Gastroesophageal sphincter (tissue), 4 donors: ENCODE results near the gene RASL10B. TPM values are rescaled to one million over a fixed set of nuclear protein-coding genes. Genes with fewer than 3 reads are reported as not detected.
A peak's percentile ranks its signal among the peaks of the same experiment; 100 is the strongest.

ENCODE experiments used
- ATAC-seq: fragments of 150-250 bp; one replicate; pipeline ENCODE4 v1.9.1; 2016; ENCODE audit warnings: mild to moderate bottlenecking, moderate library complexity
- H3K27ac ChIP-seq, 4 donors: fragments of 200-600 bp; sonication (generic) in 3 of 4; 1 replicate in 3 of 4; 2 replicates in 1 of 4; pipeline ENCODE4 v1.5.1; 2016 to 2019
- H3K27me3 ChIP-seq: fragments of 200-600 bp; sonication (generic); one replicate; pipeline ENCODE4 v1.5.1; 2019
- H3K36me3 ChIP-seq, 2 donors: fragments of 200-600 bp; sonication (generic); one replicate each; pipeline ENCODE4 v1.5.1; 2019; ENCODE audit warnings: control low read depth in 1 of 2
- H3K4me1 ChIP-seq, 3 donors: fragments of 200-600 bp; sonication (generic); 1 replicate in 2 of 3; 2 replicates in 1 of 3; pipeline ENCODE4 v1.5.1; 2016 to 2019; ENCODE audit warnings: control low read depth in 2 of 3
- H3K4me3 ChIP-seq, 2 donors: fragments of 200-600 bp; sonication (generic); one replicate each; pipeline ENCODE4 v1.5.1; 2019; ENCODE audit warnings: mild to moderate bottlenecking in 1 of 2, moderate library complexity in 1 of 2
- H3K9me3 ChIP-seq, 3 donors: fragments of 200-600 bp; sonication (generic); one replicate each; pipeline ENCODE4 v1.5.1; 2017 to 2019; ENCODE audit warnings: control low read depth in 2 of 3
- CTCF ChIP-seq, 4 experiments: fragments of 200-600 bp in 2 of 4; fragments of 450-650 bp in 2 of 4; sonication (generic) in 1 of 4; IDR thresholded peaks; one replicate each; pipeline ENCODE4 v1.5.1; 2017 to 2019; ENCODE audit warnings: antibody characterized with exemption in 4 of 4, mild to moderate bottlenecking in 2 of 4, moderate library complexity in 2 of 4
- EP300 ChIP-seq: sonication (generic); formaldehyde crosslinking; IDR thresholded peaks from one replicate; pipeline ENCODE4 v1.6.1; 2017; ENCODE audit warnings: antibody characterized with exemption, mild to moderate bottlenecking
- POLR2A ChIP-seq, 2 donors: fragments of 450-650 bp; IDR thresholded peaks; one replicate each; pipeline ENCODE4 v1.6.1; 2017; ENCODE audit warnings: antibody characterized with exemption in 2 of 2, mild to moderate bottlenecking in 2 of 2, moderate library complexity in 1 of 2
- POLR2AphosphoS5 ChIP-seq: sonication (generic); formaldehyde crosslinking; IDR thresholded peaks from one replicate; pipeline ENCODE4 v1.6.1; 2017; ENCODE audit warnings: antibody characterized with exemption
- WGBS, 2 donors: methylation state at CpG; one replicate each; pipeline ENCODE4 v1.1.5; 2018; ENCODE audit warnings: low coverage in 1 of 2; 5-methylcytosine and 5-hydroxymethylcytosine counted together
- total RNA-seq, 4 donors: library from RNA; depleted of rRNA; stranded (reverse); fragments of >200 nt; gene quantifications; one replicate each; pipeline ENCODE4 v1.1.0, GENCODE V29; 2016

Gene RASL10B
- total RNA-seq, 4 donors from 2014 or later: 4.2 to 25.9 (median 15.4) TPM

- WGBS, 2 donors: 91% methylated on average over 6 of the region's 15 CpGs; no CpG with 5 or more reads in 1 of the 2 donors
- TF ChIP-seq POLR2A (IDR thresholded peaks at IDR 0.05) (no peak), EP300 (no peak), CTCF (IDR thresholded peaks at IDR 0.05) (no peak), POLR2AphosphoS5 (no peak)
- H3K4me1 ChIP-seq: peaks cover 0 to 48% (median 11%) of the 10 kb centered on the region in 3 donors
- H3K9me3 ChIP-seq: no peaks in the 10 kb centered on the region
- no peaks in the 10 kb centered on the region for H3K36me3 ChIP-seq
- no peak for ATAC-seq
- no peak overlapping the region for H3K4me3 ChIP-seq
- peaks cover 79% of the 10 kb centered on the region for H3K27me3 ChIP-seq
- no peak overlapping the region for H3K27ac ChIP-seq
Observed at GRCh38 chr17:35745749-35746320, 14.4 kb downstream of the RASL10B start.

- peak; percentile 78 for ATAC-seq
- H3K27ac ChIP-seq: no peak overlapping the region
- 0 to 7% methylated on average over 3 to 4 of the region's 12 CpGs for WGBS, 2 donors
- H3K9me3 ChIP-seq: no peaks in the 10 kb centered on the region
- H3K36me3 ChIP-seq: no peaks in the 10 kb centered on the region
- peaks cover 62% of the 10 kb centered on the region for H3K27me3 ChIP-seq
- H3K4me1 ChIP-seq: peaks cover 0 to 47% (median 8%) of the 10 kb centered on the region in 3 donors
- no peak overlapping the region for H3K4me3 ChIP-seq
- TF ChIP-seq POLR2AphosphoS5 (no peak), EP300 (no peak), CTCF (IDR thresholded peaks at IDR 0.05) (peak in 3 of 4 experiments; percentile 85 to 97 (median 94)), POLR2A (IDR thresholded peaks at IDR 0.05) (no peak)
Observed at GRCh38 chr17:35747540-35748017, 16.1 kb downstream of the RASL10B start.

GRCh38 chr17:35748341-35748841, 17.0 kb downstream of the RASL10B start:
- no peaks in the 10 kb centered on the region for H3K9me3 ChIP-seq
- H3K27ac ChIP-seq: no peak overlapping the region
- ATAC-seq: no peak
- H3K4me1 ChIP-seq: peaks cover 0 to 55% (median 16%) of the 10 kb centered on the region in 3 donors
- TF ChIP-seq POLR2AphosphoS5 (no peak), CTCF (IDR thresholded peaks at IDR 0.05) (no peak), EP300 (no peak), POLR2A (IDR thresholded peaks at IDR 0.05) (no peak)
- 20% methylated on average over 2 of the region's 4 CpGs; no CpG with 5 or more reads in 1 of the 2 donors for WGBS, 2 donors
- H3K27me3 ChIP-seq: peaks cover 54% of the 10 kb centered on the region
- no peak overlapping the region for H3K4me3 ChIP-seq
- no peaks in the 10 kb centered on the region for H3K36me3 ChIP-seq

GRCh38 chr17:35748979-35749378, 17.5 kb downstream of the RASL10B start:
- no peak for ATAC-seq
- TF ChIP-seq POLR2AphosphoS5: no peak
- TF ChIP-seq POLR2A (IDR thresholded peaks at IDR 0.05): no peak
- H3K4me1 ChIP-seq: peaks cover 0 to 56% (median 16%) of the 10 kb centered on the region in 3 donors
- 83% methylated on average over 1 of the region's 6 CpGs; no CpG with 5 or more reads in 1 of the 2 donors for WGBS, 2 donors
- H3K36me3 ChIP-seq: no peaks in the 10 kb centered on the region
- peaks cover 48% of the 10 kb centered on the region for H3K27me3 ChIP-seq
- no peak overlapping the region for H3K4me3 ChIP-seq
- no peak overlapping the region for H3K27ac ChIP-seq
- H3K9me3 ChIP-seq: no peaks in the 10 kb centered on the region

- Histone ChIP-seq H3K27me3 (peaks cover 40% of the 10 kb centered on the region), H3K4me1 (peaks cover 0 to 56% (median 16%) of the 10 kb centered on the region in 3 donors), H3K36me3 (no peaks in the 10 kb centered on the region), H3K9me3 (no peaks in the 10 kb centered on the region), H3K4me3 (peak overlapping the region in 1 of 2 donors; percentile 22), H3K27ac (no peak overlapping the region)
- no peak for ATAC-seq
- TF ChIP-seq POLR2A (IDR thresholded peaks at IDR 0.05) (no peak), POLR2AphosphoS5 (no peak), EP300 (no peak), CTCF (IDR thresholded peaks at IDR 0.05) (no peak)
- WGBS, 2 donors: 7 to 8% methylated on average over 6 to 21 of the region's 35 CpGs
Observed at GRCh38 chr17:35749560-35750412, 18.3 kb downstream of the RASL10B start.
